Measurements from ENCODE around the gene ATL3.
"Not testable (repeated sequence)": the region's sequence is repeated elsewhere in the genome, so short reads cannot be mapped to it uniquely, and the experiment has no call there.

Gene ATL3

DNA sequence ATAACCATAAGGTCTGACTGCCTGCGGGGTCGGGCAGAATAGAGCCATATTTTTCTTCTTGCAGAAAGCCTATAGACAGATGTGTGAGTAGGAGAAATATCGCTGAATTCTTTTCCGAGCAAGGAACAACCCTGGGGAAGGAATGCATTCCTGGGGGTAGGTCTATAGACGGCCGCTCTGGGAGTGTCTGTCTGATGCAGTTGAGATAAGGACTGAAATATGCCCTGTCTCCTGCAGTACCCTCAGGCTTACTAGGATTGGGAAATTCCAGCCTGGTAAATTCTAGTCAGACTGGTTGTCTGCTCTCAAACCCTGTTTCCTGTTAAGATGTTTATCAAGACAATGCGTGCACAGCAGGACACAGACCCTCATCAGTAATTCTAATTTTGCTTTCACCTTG, 90.0 kb downstream of the ATL3 start:
- not testable (repeated sequence) for DNase-seq

DNA sequence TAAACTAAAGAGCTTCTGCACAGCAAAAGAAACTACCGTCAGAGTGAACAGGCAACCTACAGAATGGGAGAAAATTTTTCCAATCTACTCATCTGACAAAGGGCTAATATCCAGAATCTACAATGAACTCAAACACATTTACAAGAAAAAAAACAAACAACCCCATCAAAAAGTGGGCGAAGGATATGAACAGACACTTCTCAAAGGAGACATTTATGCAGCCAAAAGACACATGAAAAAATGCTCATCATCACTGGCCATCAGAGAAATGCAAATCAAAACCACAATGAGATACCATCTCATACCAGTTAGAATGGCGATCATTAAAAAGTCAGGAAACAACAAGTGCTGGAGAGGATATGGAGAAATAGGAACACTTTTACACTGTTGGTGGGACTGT, 92.3 kb downstream of the ATL3 start:
- not testable (repeated sequence) for DNase-seq

GRCh38 chr11:63574856-63575602, 96.1 kb downstream of the ATL3 start:
- no peak for DNase-seq
